GM10248 (cell line): Measurements from ENCODE around the gene KIF4A.
"Not testable (repeated sequence)": the region's sequence is repeated elsewhere in the genome, so short reads cannot be mapped to it uniquely, and the experiment has no call there.

Experiments used
- CTCF ChIA-PET: fragments of 300-600 bp; sonication (Branson Sonifier 250); formaldehyde crosslinking; extraction: SDS; loops from one replicate; lab custom pipeline; 2021; ENCODE audit warnings: antibody characterized with exemption; lab: Yijun Ruan, JAX
- POLR2A ChIA-PET: fragments of 350-650 bp; sonication (Branson Sonifier 250); formaldehyde crosslinking; extraction: SDS; loops from one replicate; lab custom pipeline; 2020; ENCODE audit warnings: antibody characterized with exemption; lab: Yijun Ruan, JAX
- DNase-seq: peaks from one replicate; pipeline ENCODE4 v3.0.0; 2012; ENCODE audit errors: extremely low spot score
- CTCF ChIP-seq: IDR thresholded peaks from 2 replicates; pipeline ENCODE4 v1.5.1; 2012; ENCODE audit warnings: mild to moderate bottlenecking, low read depth; ENCODE audit errors: extremely low read depth, missing control alignments, control extremely low read depth

Gene KIF4A

GRCh38 chrX:70260104-70260503 is 29.8 kb upstream of the KIF4A start, which contains the start of gene P2RY4:
Gene P2RY4 (minus strand): TSS chrX:70260204. CDS start chrX:70259624, 580 bp downstream.
- CTCF ChIA-PET, result no interaction called here
- no peak for TF ChIP-seq CTCF
- POLR2A ChIA-PET, result no interaction called here
- no peak for DNase-seq

GRCh38 chrX:70262952-70263567 is 26.8 kb upstream of the KIF4A start:
- peak; percentile 33 for DNase-seq
- TF ChIP-seq CTCF, result peak; percentile 43
- POLR2A ChIA-PET, result no interaction called here
- CTCF ChIA-PET, result interaction anchor here (0.7 to 1.9 kb wide), 6 partner anchors 9 to 171 kb away, joined by 3 to 8 read pairs (median 4); partner anchors contain the start of gene IGBP1

GRCh38 chrX:70264784-70265183 is 25.1 kb upstream of the KIF4A start:
- POLR2A ChIA-PET, result no interaction called here
- CTCF ChIA-PET, result no interaction called here
- DNase-seq, result no peak
- no peak for TF ChIP-seq CTCF

- CTCF ChIA-PET, result no interaction called here
- POLR2A ChIA-PET, result no interaction called here
- no peak for DNase-seq
These were observed 21.9 kb upstream of the KIF4A start, which contains the start of gene ARR3 for GRCh38 chrX:70268034-70268433. Gene ARR3 (plus strand): TSS chrX:70268334. CDS start chrX:70269386, 1,052 bp downstream.

GRCh38 chrX:70274029-70274428 is 15.9 kb upstream of the KIF4A start:
- DNase-seq, POLR2A ChIA-PET: not testable (repeated sequence)
- CTCF ChIA-PET, result interaction anchor here (2.2 kb wide), 1 partner anchor 12 kb away, joined by 8 read pairs; no protein-coding TSS in a partner anchor

More at GRCh38 chrX:70268034-70268433, 21.9 kb upstream of the KIF4A start, which contains the start of gene ARR3:
- TF ChIP-seq CTCF, result no peak

GRCh38 chrX:70279081-70279480 is 10.8 kb upstream of the KIF4A start:
- DNase-seq, result no peak
- ChIA-PET POLR2A (no interaction called here), CTCF (interaction anchor here (0.6 to 0.8 kb wide), 2 partner anchors 11 to 150 kb away, joined by 3 read pairs; partner anchors contain the start of gene KIF4A)
- no peak for TF ChIP-seq CTCF

GRCh38 chrX:70280573-70280972 is 9.3 kb upstream of the KIF4A start:
- no peak for DNase-seq
- ChIA-PET CTCF (no interaction called here), POLR2A (no interaction called here)
- no peak for TF ChIP-seq CTCF
